T47D (cell line): Measurements from ENCODE around the gene CINP.

Source experiments
- DNase-seq, 2 experiments: peaks; one replicate each; pipeline versions ENCODE4 v3.0.0 to v3.0.0-alpha.2; 2011 to 2012; ENCODE audit warnings: low read depth in 1 of 2, low spot score in 1 of 2
- JUND ChIP-seq: IDR thresholded peaks from 2 replicates; pipeline ENCODE4 v1.6.1; 2012; ENCODE audit warnings: low read depth
- in situ Hi-C: cut with HindIII; loops from 2 replicates; pipeline ENCODE4 v1.10.0; 2016; ENCODE audit warnings: low sequenced_read_pairs, low pct_unique_long_range_greater_than_20kb

CINP gene

DNA sequence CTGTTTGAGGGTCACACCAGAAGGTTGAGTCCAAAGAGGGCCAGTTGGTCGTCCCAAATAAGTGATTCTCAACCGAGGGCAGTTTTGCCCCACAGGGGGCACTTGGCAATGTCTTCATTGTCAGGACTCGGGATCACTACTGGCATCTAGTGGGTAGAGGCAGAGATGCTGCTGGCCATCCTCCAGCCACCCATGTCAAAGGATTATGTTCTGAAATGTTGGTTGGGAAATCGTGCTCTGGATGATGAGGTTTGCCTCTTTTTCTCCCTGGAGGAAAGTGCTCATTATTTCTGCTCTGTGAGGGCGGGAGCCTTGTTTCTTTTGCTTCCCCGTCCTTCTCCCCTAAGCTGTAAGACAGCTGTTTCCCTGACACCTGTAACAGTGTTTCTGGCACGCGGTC lies 39.6 kb downstream of the CINP start:
- in situ Hi-C loops = no loop called here
- TF ChIP-seq JUND = no peak
- DNase-seq = peak; percentile 45 to 85

DNA sequence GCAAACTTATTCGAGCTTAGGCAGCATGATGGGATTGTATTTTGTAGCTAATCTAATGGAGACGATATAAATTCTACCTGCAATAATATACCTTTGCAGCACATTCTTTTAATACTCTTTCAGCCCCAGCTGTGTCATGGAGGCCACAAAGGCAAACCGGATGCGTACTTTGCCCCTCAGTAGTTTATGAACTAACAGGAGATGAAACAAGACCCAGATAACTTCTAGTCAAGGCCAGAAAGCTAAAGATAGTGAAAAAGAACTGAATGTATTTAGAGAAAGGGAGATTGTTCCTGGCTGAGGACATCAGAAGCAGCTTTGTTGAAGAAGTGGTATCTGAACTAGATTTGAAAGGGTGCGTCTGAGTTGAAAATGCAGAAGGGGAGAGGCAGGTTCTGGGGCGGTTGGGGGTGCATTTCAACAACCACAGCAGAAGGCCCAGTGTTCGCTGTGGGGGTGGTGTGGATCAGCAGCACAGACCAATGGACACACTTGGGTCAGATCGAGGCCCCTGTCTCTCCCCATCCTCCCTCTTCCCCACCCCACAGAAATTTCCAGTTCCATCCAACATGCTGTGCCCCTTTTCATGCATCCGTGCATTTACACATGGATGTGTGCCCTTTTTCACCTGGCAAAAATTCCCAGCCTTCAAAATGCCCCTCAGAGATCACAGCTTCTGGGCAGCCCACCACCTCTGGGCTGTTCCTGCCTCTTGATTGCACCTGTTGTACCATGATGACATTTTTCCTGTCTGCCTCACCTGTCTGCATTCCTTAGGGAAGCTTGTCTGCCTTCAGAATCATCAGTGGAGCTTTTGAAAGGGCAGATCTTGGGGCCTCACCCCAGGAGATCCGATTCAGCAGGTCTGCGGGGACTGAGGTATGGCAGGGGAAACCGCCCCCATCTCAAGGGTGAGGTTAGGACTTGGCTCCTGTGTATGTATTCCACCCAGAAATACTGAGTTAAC lies 41.0 kb downstream of the CINP start:
- in situ Hi-C loops = no loop called here
- DNase-seq = no peak
- no peak for TF ChIP-seq JUND

DNA sequence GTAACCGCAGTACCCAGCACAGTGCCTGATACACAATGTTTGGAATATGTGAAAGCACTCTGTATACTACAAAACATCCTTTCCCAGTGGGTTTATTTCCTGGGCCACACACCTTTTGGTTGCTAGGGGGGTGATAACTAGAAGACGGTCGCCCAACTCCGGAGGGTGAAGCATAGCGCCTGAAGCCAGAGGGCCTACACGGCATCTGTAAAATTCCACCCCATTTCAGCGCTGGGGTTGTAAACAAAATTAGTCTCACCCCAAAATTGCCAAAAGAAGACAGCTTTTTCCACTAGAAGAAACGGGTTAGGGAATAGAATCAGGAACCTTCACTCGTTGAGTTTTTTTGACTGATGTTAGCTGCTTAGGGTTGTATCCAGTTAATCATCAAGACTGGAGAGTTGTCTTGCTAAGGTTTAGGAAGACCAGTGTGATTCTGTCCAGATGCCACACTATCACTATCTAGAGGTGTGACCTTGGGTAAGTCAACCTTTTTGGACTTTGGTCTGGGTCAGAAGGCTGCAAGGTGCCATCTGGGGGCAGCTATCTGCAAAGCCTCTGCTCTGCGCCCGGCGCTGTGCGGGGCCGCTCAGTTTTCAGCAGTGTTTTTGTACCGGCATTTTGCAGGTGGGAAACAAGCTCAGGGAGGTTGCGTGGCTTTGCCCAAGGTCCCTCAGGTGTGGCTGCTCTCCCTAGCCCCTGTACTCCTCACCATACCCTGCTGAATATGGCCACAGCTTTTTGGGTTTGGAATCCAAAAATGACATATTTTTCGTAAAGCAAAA lies 41.8 kb downstream of the CINP start:
- TF ChIP-seq JUND = no peak
- no peak for DNase-seq
- in situ Hi-C loops = no loop called here

DNA sequence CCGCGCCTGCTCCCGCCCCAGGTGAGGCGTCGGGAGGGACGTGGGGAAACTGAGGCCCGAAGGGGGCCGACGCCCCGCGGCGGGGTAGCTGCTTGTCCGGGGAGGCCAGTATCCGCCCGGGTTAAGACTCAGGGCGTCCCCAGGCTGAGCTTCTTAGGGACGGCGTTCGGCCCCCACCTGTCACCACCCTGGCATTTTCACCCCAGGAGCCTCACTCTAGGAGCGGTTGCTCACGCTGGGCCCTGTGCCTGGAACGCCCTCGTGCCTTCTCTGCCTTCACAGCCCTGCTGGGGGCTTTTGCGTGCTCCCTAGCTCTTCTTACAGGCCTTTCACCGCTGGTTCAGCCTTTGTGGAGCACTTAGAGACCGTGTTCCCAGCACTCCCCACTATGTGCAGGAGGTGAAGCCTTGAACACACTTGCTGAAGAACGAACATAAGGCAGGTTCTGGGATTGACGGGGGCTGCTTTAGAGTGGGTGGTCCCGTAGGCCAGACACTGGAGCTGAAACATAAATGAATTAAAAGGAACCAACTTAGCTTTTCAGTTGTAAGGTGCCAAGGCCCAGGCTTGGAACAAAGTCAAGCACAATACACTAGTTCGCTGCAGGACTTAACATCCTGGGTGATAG lies 42.5 kb downstream of the CINP start:
- DNase-seq = peak; percentile 30 to 38
- in situ Hi-C loops = no loop called here
- no peak for TF ChIP-seq JUND

DNA sequence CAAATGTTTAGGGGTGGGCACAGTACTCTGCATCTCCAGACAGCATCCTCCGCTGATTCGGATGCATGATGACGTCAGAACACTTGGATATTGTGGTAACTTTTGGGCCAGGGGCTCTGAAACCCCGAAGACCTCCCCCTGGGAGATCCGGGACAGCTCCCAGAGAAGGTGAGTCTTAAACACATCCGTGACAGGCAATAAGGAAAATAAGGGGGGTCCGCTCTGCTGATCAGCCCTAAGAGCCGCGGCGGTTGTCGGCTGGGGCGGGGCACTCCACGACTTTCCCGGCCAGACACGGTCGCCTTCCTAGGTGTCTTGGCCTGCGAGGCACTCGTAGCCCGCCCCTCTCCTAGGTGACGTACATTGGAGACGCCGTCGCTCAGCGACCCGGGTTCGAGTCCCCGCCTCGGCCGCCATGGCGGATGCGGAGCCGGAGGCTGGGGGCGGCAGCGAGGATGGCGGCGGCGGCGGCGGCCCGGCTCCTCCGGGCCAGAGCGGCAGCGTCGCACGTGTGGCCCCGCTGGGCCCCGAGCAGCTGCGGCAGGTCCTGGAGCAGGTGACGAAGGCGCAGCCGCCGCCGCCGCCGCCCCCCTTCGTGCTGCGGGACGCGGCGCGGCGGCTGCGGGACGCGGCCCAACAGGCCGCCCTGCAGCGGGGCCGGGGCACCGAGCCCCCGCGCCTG lies 43.2 kb downstream of the CINP start, which contains the start of gene ZNF839:
Gene ZNF839, plus strand, starts transcription at position 396 of the 682 bp plus-strand sequence. Its CDS starts 20 bp downstream, at position 416.
- in situ Hi-C loops = no loop called here
- no peak for TF ChIP-seq JUND
- peak; percentile 86 to 94 for DNase-seq

DNA sequence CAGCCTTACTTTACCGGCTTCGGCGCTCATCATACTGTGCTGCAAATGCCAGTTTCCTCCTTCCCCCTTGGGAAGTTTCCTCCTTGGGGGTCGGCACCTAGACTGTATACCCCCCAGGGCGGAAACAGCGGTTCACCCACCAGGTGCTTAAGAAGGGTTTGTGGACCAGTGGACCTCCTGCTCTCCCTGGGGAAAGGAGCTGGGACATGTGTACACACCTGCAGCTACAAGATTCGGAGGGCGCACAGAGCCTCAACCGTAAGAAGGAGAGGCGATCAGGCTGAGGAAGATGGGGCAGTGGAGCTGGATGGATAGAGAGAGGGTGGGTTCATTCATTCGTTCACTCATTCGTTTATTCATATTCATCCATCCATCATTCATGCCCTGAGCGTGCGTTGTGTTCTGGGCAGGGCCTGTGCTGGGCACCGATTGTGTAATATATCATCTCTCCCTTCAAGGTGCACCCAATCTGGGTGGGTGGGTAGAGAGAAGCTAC lies 43.9 kb downstream of the CINP start:
- in situ Hi-C loops = no loop called here
- no peak for DNase-seq
- TF ChIP-seq JUND = no peak

DNA sequence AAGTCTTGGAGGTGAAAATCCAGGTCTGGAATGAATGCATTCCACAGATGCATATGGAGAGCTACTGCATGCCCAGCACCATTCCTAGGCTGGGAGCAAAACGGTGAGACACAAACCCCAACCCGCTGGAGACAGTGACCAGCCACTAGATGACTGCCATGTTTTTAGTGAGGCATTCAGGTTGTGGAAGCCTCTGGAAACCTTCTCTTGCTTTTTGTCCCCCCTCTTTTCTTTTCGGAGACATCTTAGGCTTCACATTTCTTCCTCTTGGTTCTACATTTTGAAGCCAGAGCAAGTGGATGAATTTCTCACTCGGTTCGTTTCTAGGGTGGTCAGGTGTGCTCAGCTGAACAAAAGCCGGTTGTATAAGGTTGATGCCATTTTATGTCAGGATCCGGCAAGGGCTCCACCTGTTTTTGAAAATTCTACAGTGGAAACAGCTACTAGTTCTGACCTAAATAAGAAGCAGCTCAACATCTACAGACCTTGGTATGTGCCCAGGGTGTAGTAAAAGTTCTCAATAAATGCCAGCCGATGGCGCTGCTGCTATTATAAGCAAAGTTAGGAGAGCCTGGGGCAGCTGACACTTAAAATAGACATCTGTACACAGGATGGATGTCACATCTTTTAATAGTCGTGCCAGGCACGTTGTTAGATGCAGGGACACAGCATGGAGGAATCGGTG lies 45.0 kb downstream of the CINP start:
- no peak for TF ChIP-seq JUND
- DNase-seq = peak; percentile 40 to 85
- in situ Hi-C loops = no loop called here

DNA sequence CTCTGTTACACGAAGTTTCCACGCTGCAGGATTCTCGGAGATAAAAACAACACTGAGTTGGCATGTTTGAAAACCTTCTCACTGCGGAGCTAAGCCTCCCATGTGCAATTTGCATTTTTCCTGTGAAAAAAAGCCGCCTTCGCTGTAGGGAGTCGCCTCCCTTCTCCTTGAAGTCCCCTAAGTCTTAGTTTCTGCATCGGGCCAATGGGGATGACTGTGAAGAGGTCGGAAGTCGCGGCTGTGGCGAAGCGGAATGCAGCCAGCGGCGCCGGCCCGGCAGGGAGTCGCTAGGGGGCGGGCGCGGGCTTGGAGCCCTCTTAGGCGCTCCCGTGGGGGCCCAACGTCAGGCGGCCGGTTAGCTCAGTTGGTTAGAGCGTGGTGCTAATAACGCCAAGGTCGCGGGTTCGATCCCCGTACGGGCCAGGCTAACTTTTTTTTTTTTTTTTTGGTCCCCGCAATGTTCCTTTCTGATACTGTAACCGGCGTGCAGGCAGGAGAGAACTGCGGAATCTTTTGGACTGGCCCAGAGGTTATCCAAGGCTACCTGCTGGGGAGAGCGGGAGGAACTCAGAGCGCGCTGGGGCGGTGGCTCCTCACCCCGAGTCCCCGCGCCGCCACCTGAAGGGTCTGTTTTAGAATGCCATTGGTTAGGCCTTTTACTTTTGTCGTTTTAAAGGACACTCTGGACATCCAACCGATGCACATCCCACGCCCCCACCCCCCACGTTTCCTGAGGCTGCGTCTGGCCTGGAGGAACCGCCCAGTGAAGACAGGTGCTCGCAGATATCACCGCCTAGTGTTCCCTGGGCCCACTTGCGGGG lies 45.7 kb downstream of the CINP start:
- TF ChIP-seq JUND = no peak
- in situ Hi-C loops = no loop called here

DNA sequence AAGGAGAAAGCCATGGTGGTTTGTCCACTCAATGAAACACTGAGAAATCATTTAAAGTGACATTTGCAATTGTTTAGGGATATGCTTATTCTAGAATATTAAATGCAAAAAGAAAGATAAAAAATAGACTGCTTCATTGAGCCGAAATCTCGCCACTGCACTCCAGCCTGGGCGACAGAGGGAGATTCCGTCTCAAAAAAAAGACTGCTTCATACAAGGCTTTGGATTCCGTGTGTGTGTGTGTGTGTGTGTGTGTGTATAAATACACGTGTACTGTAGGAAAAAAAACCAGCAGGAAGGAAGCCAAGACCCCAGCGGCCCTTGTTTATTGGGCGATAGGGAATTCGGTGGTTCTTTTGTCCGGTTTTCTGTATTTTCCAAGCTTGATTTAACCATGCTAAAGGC lies 46.4 kb downstream of the CINP start:
- in situ Hi-C loops = no loop called here
- no peak for TF ChIP-seq JUND
- DNase-seq = peak in 1 of 2 experiments; percentile 57

More for the DNA sequence above, 45.7 kb downstream of the CINP start:
- DNase-seq = peak; percentile 80 to 95

DNA sequence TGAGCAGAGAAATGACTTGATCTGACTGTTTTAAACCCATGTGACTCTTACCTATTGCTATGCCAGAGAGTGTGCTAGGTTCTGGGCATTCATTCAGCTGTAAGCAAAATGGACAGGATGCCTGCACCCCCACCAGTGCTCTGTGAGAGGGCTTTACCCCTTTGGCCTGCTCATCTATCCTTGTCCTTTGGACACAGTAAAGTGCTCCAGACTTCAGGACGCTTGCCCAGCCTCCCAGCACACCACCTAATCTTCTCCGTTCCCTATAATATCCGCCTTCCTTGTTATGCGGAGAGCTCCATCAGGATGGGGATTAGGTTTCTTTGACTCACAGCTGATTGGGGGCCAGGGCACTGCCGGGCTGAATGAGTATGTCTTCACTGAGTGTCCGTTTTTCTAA lies 47.6 kb downstream of the CINP start:
- in situ Hi-C loops = no loop called here
- DNase-seq = no peak
- no peak for TF ChIP-seq JUND
